GM23248 (cell line): ENCODE results near the gene ZNF501.

Experiments
- EZH2 ChIP-seq: fragments of 200-600 bp; sonication (generic); IDR thresholded peaks from 2 replicates; pipeline ENCODE4 v1.6.1; 2018; ENCODE audit warnings: antibody characterized with exemption, mild to moderate bottlenecking; ENCODE audit not compliant: insufficient read depth, poor library complexity, severe bottlenecking
- EZH2phosphoT487 ChIP-seq: fragments of 200-600 bp; sonication (generic); IDR thresholded peaks from 2 replicates; pipeline ENCODE4 v1.6.1; 2018; ENCODE audit warnings: antibody characterized with exemption, moderate library complexity, mild to moderate bottlenecking, low read depth; ENCODE audit not compliant: insufficient read depth

DNA sequence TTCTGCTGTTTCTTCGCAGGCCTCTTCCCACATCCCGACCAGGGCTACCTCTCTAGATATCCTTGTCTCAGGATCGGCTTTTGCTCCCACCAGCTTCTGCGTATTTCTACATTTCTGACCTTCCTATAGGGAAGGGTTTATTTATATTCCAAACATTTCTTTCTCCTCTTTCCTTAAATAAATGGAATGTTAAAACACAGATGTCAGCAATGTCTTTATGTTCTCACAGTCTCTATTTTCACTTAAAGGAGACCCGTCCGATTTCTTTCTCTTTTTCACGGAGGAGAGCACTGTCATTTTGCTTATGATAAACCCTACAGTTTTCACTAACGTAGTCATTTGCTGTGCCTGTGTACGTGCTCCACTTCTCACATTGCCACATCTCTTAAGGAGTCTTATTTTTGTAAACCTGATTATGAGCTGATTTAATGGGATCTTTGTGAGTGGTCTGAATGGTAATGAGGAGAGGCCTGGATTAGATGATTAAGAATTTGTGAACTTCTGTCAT, 32.8 kb downstream of the ZNF501 start:
- TF ChIP-seq EZH2 (no peak), EZH2phosphoT487 (no peak)
